Heart left ventricle (tissue), 16 donors: ENCODE measurements around the gene PLIN5. TPM values are rescaled to one million over a fixed set of nuclear protein-coding genes. Genes with fewer than 3 reads are reported as not detected.

Experiments
- ATAC-seq, 4 donors: fragments of 200-7000 bp; cut with Tn5 transposase; one replicate each; pipeline ENCODE4 v1.9.1; 2020 to 2022; ENCODE audit warnings: moderate library complexity in 4 of 4, mild to moderate bottlenecking in 3 of 4, moderate number of reproducible peaks in 1 of 4
- DNase-seq, 5 donors: peaks; one replicate each; pipeline ENCODE4 v3.0.0-alpha.2; 2020
- H3K27ac ChIP-seq, 12 donors: fragments of 200-600 bp; sonication (generic) in 4 of 12; one replicate each; pipeline versions ENCODE4 v1.5.0 to v1.8.0; 2016 to 2022; ENCODE audit warnings: mild to moderate bottlenecking in 2 of 12
- H3K27me3 ChIP-seq, 9 donors: fragments of 200-600 bp; sonication (generic) in 2 of 9; one replicate each; pipeline versions ENCODE4 v1.5.1 to v1.8.0; 2016 to 2022; ENCODE audit warnings: mild to moderate bottlenecking in 3 of 9
- H3K36me3 ChIP-seq, 9 donors: fragments of 200-600 bp; sonication (generic) in 2 of 9; one replicate each; pipeline versions ENCODE4 v1.5.0 to v1.8.0; 2018 to 2022; ENCODE audit warnings: mild to moderate bottlenecking in 2 of 9
- H3K4me1 ChIP-seq, 12 donors: fragments of 200-600 bp; sonication (generic) in 4 of 12; one replicate each; pipeline versions ENCODE4 v1.5.0 to v1.8.0; 2016 to 2022; ENCODE audit warnings: mild to moderate bottlenecking in 3 of 12
- H3K4me3 ChIP-seq, 12 donors: fragments of 200-600 bp; sonication (generic) in 4 of 12; one replicate each; pipeline versions ENCODE4 v1.5.0 to v1.8.0; 2017 to 2022; ENCODE audit warnings: mild to moderate bottlenecking in 9 of 12, moderate library complexity in 4 of 12
- H3K9me3 ChIP-seq, 12 donors: fragments of 200-600 bp; sonication (generic) in 4 of 12; one replicate each; pipeline versions ENCODE4 v1.5.0 to v1.8.0; 2016 to 2022; ENCODE audit warnings: mild to moderate bottlenecking in 1 of 12
- POLR2A ChIP-seq, 2 donors: fragments of 450-650 bp; IDR thresholded peaks; one replicate each; pipeline ENCODE4 v1.6.1; 2017; ENCODE audit warnings: antibody characterized with exemption in 2 of 2, mild to moderate bottlenecking in 2 of 2, moderate library complexity in 2 of 2
- WGBS, 4 donors: extraction: QIAGEN DNeasy Blood & Tissue Kit in 2 of 4; methylation state at CpG; one replicate each; pipeline versions ENCODE4 v1.1.5 to v1.1.7; 2013 to 2018; 5-methylcytosine and 5-hydroxymethylcytosine counted together
- intact Hi-C, 10 donors: fragments of 100-400 bp; cut with DNase I; formaldehyde crosslinking; loops; one replicate each; pipeline versions ENCODE4 v1.11.1 to v1.14.2; 2022
- polyA plus RNA-seq, 2 donors: library from polyadenylated mRNA; stranded (reverse); fragments of 200-250 nt; gene quantifications; one replicate each; pipeline ENCODE4 v1.2.3, GENCODE V29; 2013
- total RNA-seq, 9 donors: library from RNA; depleted of rRNA in 2 of 9; stranded (reverse); fragments of >200 nt in 2 of 9; fragmentation: NEBNext Ultra II Directional in 3 of 9; extraction: Animal tissue kit (Norgen Biotek cat#: 25700) in 3 of 9; gene quantifications; one replicate each; pipeline versions ENCODE4 v1.1.0 to v1.2.4, GENCODE V29; 2016 to 2023
- TF ChIP-seq, protein P1 (sequence below), 12 donors: fragments of 200-600 bp; sonication (generic) in 4 of 12; IDR thresholded peaks; one replicate each; pipeline versions ENCODE4 v1.5.0 to v1.8.0; 2018 to 2022; ENCODE audit warnings: antibody characterized with exemption in 12 of 12, mild to moderate bottlenecking in 5 of 12
- donor health status: ischemic (EF 13 %, LVEDD 7.1; RV severe dilation, severe dysfunction).
- donor health status: healthy with polysubstance abuse.
- donor health status: DM: no; HTN: yes; CAD: no.
- donor health status: DM: no; HTN: no; CAD: no.
- donor health status: ischemic (EF 25% LVEDD 6.9; RV normal size, moderate dysfunction).
- donor health status: ischemic (EF 25% LVEDD 5.7; RV mildly dilated, moderate dysfunction).
- donor health status: healthy.
- donor health status: DM: yes; HTN: yes; CAD: no.
- donor health status: ischemic (EF 35%, LVEDD 5.7; RV mildly dilated, moderate dysfunction).
- donor health status: nonischemic (EF 11% LVEDD 7.7; RV severe dilation, severe dysfunction).
- donor health status: DM: yes; HTN: yes; CAD: no.
- donor health status: PGD.
- donor health status: ischemic (EF 29% LVEDD 5.4; RV normal size, mild dysfunction).
- donor health status: nonischemic (EF 23%, LVEDD 6.1; RV moderate dilation, normal function).

PLIN5 gene
- total and polyA plus RNA-seq, 11 donors, result 17.5 to 88.6 (median 42.7) TPM

DNA sequence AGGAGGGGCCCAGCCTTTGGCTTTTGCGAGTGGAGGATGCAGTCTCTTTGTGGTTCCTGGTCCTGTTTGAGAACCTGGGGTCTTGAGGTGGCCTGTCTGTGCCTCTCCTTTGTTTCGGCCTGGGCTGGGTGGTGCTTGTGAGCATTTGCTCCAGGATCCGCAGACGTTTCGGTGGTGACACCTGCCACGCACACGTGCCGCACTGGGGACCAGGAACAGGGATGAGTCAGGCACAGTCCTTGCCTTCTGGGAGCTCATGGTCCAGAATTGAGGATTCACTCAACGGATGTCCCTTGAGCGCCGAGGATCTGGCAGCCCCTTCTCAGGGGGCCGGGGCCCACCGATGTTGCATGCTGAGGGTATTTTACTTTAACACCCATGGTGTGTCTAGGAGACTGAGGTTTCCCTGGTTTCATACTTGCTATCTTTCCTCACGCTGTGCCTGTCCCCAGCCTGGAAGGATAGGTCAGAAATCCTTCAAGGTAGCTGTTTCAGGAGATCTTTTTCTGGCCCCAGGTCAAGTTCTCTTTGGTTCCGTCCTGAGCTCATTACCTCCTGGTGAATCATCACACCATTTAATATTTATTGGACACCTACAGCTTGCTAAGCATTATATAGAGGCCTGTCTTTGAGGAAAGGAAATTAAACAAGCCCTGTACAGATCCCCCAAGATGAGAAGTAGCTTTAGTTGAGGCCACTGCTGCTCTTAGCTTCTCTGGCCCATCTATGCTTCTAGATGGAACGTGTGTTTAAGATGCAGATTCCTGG, 57.8 kb downstream of the PLIN5 start:
- Histone ChIP-seq H3K27me3 (no peaks in the 10 kb centered on the region), H3K4me3 (no peak overlapping the region), H3K4me1 (peaks cover 0 to 23% (median 15%) of the 10 kb centered on the region in 12 donors), H3K36me3 (peaks cover 0 to 62% (median 47%) of the 10 kb centered on the region in 9 donors), H3K27ac (no peak overlapping the region), H3K9me3 (no peaks in the 10 kb centered on the region)
- intact Hi-C loops, result no loop called here
- WGBS, 4 donors, result 85 to 90% (median 87%) methylated on average over 16 of the region's 16 CpGs
- TF ChIP-seq POLR2A (IDR thresholded peaks at IDR 0.05), result no peak
- TF ChIP-seq, protein P1, sequence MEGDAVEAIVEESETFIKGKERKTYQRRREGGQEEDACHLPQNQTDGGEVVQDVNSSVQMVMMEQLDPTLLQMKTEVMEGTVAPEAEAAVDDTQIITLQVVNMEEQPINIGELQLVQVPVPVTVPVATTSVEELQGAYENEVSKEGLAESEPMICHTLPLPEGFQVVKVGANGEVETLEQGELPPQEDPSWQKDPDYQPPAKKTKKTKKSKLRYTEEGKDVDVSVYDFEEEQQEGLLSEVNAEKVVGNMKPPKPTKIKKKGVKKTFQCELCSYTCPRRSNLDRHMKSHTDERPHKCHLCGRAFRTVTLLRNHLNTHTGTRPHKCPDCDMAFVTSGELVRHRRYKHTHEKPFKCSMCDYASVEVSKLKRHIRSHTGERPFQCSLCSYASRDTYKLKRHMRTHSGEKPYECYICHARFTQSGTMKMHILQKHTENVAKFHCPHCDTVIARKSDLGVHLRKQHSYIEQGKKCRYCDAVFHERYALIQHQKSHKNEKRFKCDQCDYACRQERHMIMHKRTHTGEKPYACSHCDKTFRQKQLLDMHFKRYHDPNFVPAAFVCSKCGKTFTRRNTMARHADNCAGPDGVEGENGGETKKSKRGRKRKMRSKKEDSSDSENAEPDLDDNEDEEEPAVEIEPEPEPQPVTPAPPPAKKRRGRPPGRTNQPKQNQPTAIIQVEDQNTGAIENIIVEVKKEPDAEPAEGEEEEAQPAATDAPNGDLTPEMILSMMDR (IDR thresholded peaks at IDR 0.05), result no peak
- DNase-seq, result no peak
- no peak for ATAC-seq

DNA sequence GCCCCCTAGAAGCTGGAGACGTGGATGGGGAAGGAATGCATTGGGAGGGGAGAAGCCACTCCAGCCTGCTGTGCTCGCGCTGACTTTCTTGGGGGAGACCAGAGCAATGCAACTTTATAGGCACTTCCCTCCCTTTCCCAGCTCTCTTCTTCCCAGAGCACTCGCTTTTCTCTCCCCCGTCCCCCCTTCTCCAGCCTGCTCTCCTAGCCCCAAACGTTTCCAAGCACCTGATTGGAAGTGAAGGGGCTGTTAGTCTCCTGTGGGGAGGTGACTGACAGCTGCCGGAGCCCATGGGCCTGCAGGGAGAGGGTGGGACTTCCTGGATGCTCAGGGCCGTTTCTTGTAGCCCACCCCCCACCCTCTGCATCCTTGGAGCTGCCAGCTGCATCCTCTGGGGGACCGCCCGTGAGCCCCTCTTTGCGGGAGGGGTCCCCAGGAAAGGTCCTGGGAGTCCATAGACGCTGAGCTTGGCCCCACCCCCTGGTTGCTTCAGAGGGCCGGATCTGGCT, 60.5 kb downstream of the PLIN5 start:
- no peak overlapping the region for H3K27ac ChIP-seq

DNA sequence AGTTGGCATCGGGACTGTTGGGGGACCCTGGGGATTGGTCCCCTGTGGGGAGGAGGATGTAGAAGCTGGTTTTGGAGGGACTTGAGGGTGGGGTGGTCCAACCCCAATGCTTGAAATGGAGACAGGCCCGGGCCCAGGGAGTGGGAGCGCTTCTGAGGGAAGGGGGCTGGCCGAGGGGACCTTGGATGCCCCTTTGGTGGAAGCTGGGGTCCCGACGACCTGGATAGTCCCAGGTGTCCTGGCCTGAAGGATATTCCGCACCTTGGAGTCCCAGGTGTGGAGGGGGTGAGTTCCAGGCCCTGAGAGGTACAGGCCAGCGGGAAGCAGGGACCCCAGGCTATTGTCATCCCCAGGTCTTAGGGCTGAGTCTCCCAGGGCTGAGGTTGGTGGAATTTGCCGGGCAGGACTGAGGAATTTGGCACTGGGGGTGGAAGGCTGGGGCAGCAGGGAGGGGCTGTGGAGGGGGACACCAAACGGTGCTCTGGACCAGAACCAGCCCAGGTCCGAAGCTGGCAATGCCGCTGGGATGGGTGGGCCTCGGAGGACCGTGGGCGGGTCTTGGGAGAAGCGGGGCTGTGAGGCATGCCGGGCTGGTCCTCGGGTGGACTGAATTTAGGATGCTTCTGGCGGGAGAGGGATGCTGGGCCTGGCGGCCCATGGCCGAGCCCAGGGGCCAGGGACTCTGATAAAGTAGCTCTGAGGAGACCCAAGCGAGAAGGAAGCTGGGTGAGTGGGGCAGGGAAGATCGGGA, 61.1 kb downstream of the PLIN5 start:
- Histone ChIP-seq H3K9me3 (no peaks in the 10 kb centered on the region), H3K4me3 (peak overlapping the region in 7 of 12 donors; percentile 10 to 98 (median 33)), H3K27me3 (no peaks in the 10 kb centered on the region), H3K36me3 (peaks cover 0 to 37% (median 32%) of the 10 kb centered on the region in 9 donors), H3K4me1 (peaks cover 0 to 27% (median 18%) of the 10 kb centered on the region in 12 donors), H3K27ac (no peak overlapping the region)
- no peak for DNase-seq
- no peak for ATAC-seq
- 29 to 37% (median 35%) methylated on average over 11 to 23 of the region's 23 CpGs for WGBS, 4 donors
- intact Hi-C loops, result no loop called here
- TF ChIP-seq POLR2A (IDR thresholded peaks at IDR 0.05), result no peak
- TF ChIP-seq, protein P1 (IDR thresholded peaks at IDR 0.05), result no peak

More for the DNA sequence above, 60.5 kb downstream of the PLIN5 start:
- no peaks in the 10 kb centered on the region for H3K27me3 ChIP-seq
- H3K4me3 ChIP-seq, result peak overlapping the region in 7 of 12 donors; percentile 10 to 98 (median 33)
- H3K9me3 ChIP-seq, result no peaks in the 10 kb centered on the region
- TF ChIP-seq, protein P1 (IDR thresholded peaks at IDR 0.05), result no peak
- TF ChIP-seq POLR2A (IDR thresholded peaks at IDR 0.05), result no peak
- H3K36me3 ChIP-seq, result peaks cover 0 to 44% (median 38%) of the 10 kb centered on the region in 9 donors
- 22 to 51% (median 39%) methylated on average over 10 to 13 of the region's 13 CpGs for WGBS, 4 donors
- H3K4me1 ChIP-seq, result peaks cover 0 to 27% (median 18%) of the 10 kb centered on the region in 12 donors
- DNase-seq (no peak), ATAC-seq (no peak)
- intact Hi-C loops, result no loop called here
